Kidney (tissue), 14 donors: ENCODE data around the gene SLC35G1. TPM values are rescaled to one million over a fixed set of nuclear protein-coding genes. Genes with fewer than 3 reads are reported as not detected.

Experiments used
- DNase-seq, 5 donors: peaks; one replicate each; pipeline ENCODE4 v3.0.0-alpha.2; 2013 to 2020
- FAIRE-seq: peaks from 2 replicates; lab custom pipeline; 2012; peaks lifted over from hg19 to GRCh38; lab: Jason Lieb, UNC
- H3K27ac ChIP-seq, 2 donors: one replicate each; pipeline ENCODE4 v1.7.0; 2013; ENCODE audit warnings: low read depth in 2 of 2, low read length in 2 of 2, inconsistent platforms in 1 of 2
- H3K27me3 ChIP-seq: one replicate; pipeline ENCODE4 v1.7.1; 2013; ENCODE audit warnings: low read length, inconsistent platforms; ENCODE audit not compliant: control insufficient read depth, insufficient read depth
- H3K36me3 ChIP-seq, 3 donors: one replicate each; pipeline versions ENCODE4 v1.7.0 to v1.7.1; 2013; ENCODE audit warnings: low read length in 3 of 3, control low read depth in 1 of 3, inconsistent platforms in 1 of 3; ENCODE audit not compliant: insufficient read depth in 3 of 3, control insufficient read depth in 2 of 3
- H3K4me1 ChIP-seq, 3 donors: one replicate each; pipeline versions ENCODE4 v1.7.0 to v1.7.1; 2013; ENCODE audit warnings: low read length in 3 of 3, inconsistent platforms in 1 of 3, low read depth in 1 of 3; ENCODE audit not compliant: control insufficient read depth in 2 of 3, insufficient read depth in 2 of 3
- H3K4me3 ChIP-seq, 3 donors: one replicate each; pipeline versions ENCODE4 v1.7.0 to v1.8.1; 2013; ENCODE audit warnings: low read length in 3 of 3, control low read depth in 1 of 3, inconsistent platforms in 1 of 3
- H3K9ac ChIP-seq, 3 donors: one replicate each; pipeline versions ENCODE4 v1.7.0 to v1.7.1; 2013; ENCODE audit warnings: low read length in 3 of 3, control low read depth in 1 of 3, inconsistent platforms in 1 of 3
- H3K9me3 ChIP-seq, 3 donors: one replicate each; pipeline versions ENCODE4 v1.7.0 to v1.7.1; 2013; ENCODE audit warnings: low read length in 3 of 3, control low read depth in 1 of 3, inconsistent platforms in 1 of 3; ENCODE audit not compliant: control insufficient read depth in 2 of 3, insufficient read depth in 1 of 3
- CTCF ChIP-seq: IDR thresholded peaks from 3 replicates; pipeline ENCODE4 v1.5.1; 2012; ENCODE audit warnings: mild to moderate bottlenecking, moderate library complexity, borderline replicate concordance; ENCODE audit not compliant: insufficient read depth; ENCODE audit errors: extremely low read depth
- intact Hi-C: fragments of 100-400 bp; cut with DNase I; formaldehyde crosslinking; loops from one replicate; pipeline ENCODE4 v1.11.1; 2022
- polyA plus RNA-seq: library from polyadenylated mRNA; stranded (reverse); fragments of 350-450 nt; fragmentation: Illumina TruSeq; extraction: RNeasy Lipid Tissue Mini Kit (QIAGEN cat#74804); gene quantifications from one replicate; pipeline ENCODE4 v1.2.3, GENCODE V29; 2014; ENCODE audit warnings: low read depth, low replicate concordance; ENCODE audit not compliant: insufficient read depth
- total RNA-seq: library from RNA; stranded (reverse); fragmentation: NEBNext Ultra II Directional; extraction: Animal tissue kit (Norgen Biotek cat#: 25700); gene quantifications from one replicate; pipeline ENCODE4 v1.2.1, GENCODE V29; 2021
- donor health status: control.
- donor health status: control.
- donor health status: control.
- donor health status: control.
- donor health status: control.
- donor health status: DM: yes; HTN: yes; CAD: no.
- donor health status: Normal renal cell carcinoma (clear cell type).

The SLC35G1 gene
- total and polyA plus RNA-seq, 2 donors from 2014 or later, result 2.6 to 3.1 TPM

- Histone ChIP-seq H3K27ac (no peak overlapping the region), H3K4me3 (no peak overlapping the region), H3K27me3 (no peaks in the 10 kb centered on the region), H3K4me1 (no peaks in the 10 kb centered on the region), H3K9ac (no peak overlapping the region), H3K9me3 (no peaks in the 10 kb centered on the region), H3K36me3 (no peaks in the 10 kb centered on the region)
- DNase-seq, result no peak
- no peak for FAIRE-seq
- TF ChIP-seq CTCF, result no peak
- intact Hi-C loops, result no loop called here
These were observed 47.1 kb downstream of the SLC35G1 start for GRCh38 chr10:93940881-93941280.

GRCh38 chr10:93941606-93942005, 47.8 kb downstream of the SLC35G1 start:
- no peak for DNase-seq
- no peaks in the 10 kb centered on the region for H3K27me3 ChIP-seq
- H3K36me3 ChIP-seq, result no peaks in the 10 kb centered on the region
- no peaks in the 10 kb centered on the region for H3K9me3 ChIP-seq
- H3K27ac ChIP-seq, result no peak overlapping the region
- intact Hi-C loops, result no loop called here
- H3K4me1 ChIP-seq, result no peaks in the 10 kb centered on the region
- no peak for FAIRE-seq
- no peak for TF ChIP-seq CTCF
- H3K4me3 ChIP-seq, result no peak overlapping the region
- no peak overlapping the region for H3K9ac ChIP-seq

- Histone ChIP-seq H3K4me3 (no peak overlapping the region), H3K36me3 (no peaks in the 10 kb centered on the region), H3K9ac (no peak overlapping the region), H3K27me3 (no peaks in the 10 kb centered on the region), H3K9me3 (no peaks in the 10 kb centered on the region), H3K4me1 (no peaks in the 10 kb centered on the region), H3K27ac (no peak overlapping the region)
- DNase-seq (no peak), FAIRE-seq (no peak)
- no peak for TF ChIP-seq CTCF
- intact Hi-C loops, result no loop called here
These were observed 52.0 kb downstream of the SLC35G1 start for GRCh38 chr10:93945819-93946218.

- FAIRE-seq (no peak), DNase-seq (peak in 4 of 5 donors; percentile 69 to 92 (median 87))
- Histone ChIP-seq H3K27ac (no peak overlapping the region), H3K27me3 (no peaks in the 10 kb centered on the region), H3K9ac (no peak overlapping the region), H3K4me3 (no peak overlapping the region), H3K4me1 (no peaks in the 10 kb centered on the region), H3K9me3 (no peaks in the 10 kb centered on the region), H3K36me3 (no peaks in the 10 kb centered on the region)
- intact Hi-C loops, result no loop called here
- TF ChIP-seq CTCF, result no peak
These were observed 53.3 kb downstream of the SLC35G1 start for GRCh38 chr10:93947055-93947454.
